Gastroesophageal sphincter (tissue), 4 donors: ENCODE data around the gene CARD11. TPM values are rescaled to one million over a fixed set of nuclear protein-coding genes. Genes with fewer than 3 reads are reported as not detected.

Experiments
- ATAC-seq: fragments of 150-250 bp; one replicate; pipeline ENCODE4 v1.9.1; 2016; ENCODE audit warnings: mild to moderate bottlenecking, moderate library complexity
- H3K27ac ChIP-seq, 4 donors: fragments of 200-600 bp; sonication (generic) in 3 of 4; 1 replicate in 3 of 4; 2 replicates in 1 of 4; pipeline ENCODE4 v1.5.1; 2016 to 2019
- H3K27me3 ChIP-seq: fragments of 200-600 bp; sonication (generic); one replicate; pipeline ENCODE4 v1.5.1; 2019
- H3K36me3 ChIP-seq, 2 donors: fragments of 200-600 bp; sonication (generic); one replicate each; pipeline ENCODE4 v1.5.1; 2019; ENCODE audit warnings: control low read depth in 1 of 2
- H3K4me1 ChIP-seq, 3 donors: fragments of 200-600 bp; sonication (generic); 1 replicate in 2 of 3; 2 replicates in 1 of 3; pipeline ENCODE4 v1.5.1; 2016 to 2019; ENCODE audit warnings: control low read depth in 2 of 3
- H3K4me3 ChIP-seq, 2 donors: fragments of 200-600 bp; sonication (generic); one replicate each; pipeline ENCODE4 v1.5.1; 2019; ENCODE audit warnings: mild to moderate bottlenecking in 1 of 2, moderate library complexity in 1 of 2
- H3K9me3 ChIP-seq, 3 donors: fragments of 200-600 bp; sonication (generic); one replicate each; pipeline ENCODE4 v1.5.1; 2017 to 2019; ENCODE audit warnings: control low read depth in 2 of 3
- CTCF ChIP-seq, 4 experiments: fragments of 200-600 bp in 2 of 4; fragments of 450-650 bp in 2 of 4; sonication (generic) in 1 of 4; IDR thresholded peaks; one replicate each; pipeline ENCODE4 v1.5.1; 2017 to 2019; ENCODE audit warnings: antibody characterized with exemption in 4 of 4, mild to moderate bottlenecking in 2 of 4, moderate library complexity in 2 of 4
- EP300 ChIP-seq: sonication (generic); formaldehyde crosslinking; IDR thresholded peaks from one replicate; pipeline ENCODE4 v1.6.1; 2017; ENCODE audit warnings: antibody characterized with exemption, mild to moderate bottlenecking
- POLR2A ChIP-seq, 2 donors: fragments of 450-650 bp; IDR thresholded peaks; one replicate each; pipeline ENCODE4 v1.6.1; 2017; ENCODE audit warnings: antibody characterized with exemption in 2 of 2, mild to moderate bottlenecking in 2 of 2, moderate library complexity in 1 of 2
- POLR2AphosphoS5 ChIP-seq: sonication (generic); formaldehyde crosslinking; IDR thresholded peaks from one replicate; pipeline ENCODE4 v1.6.1; 2017; ENCODE audit warnings: antibody characterized with exemption
- WGBS, 2 donors: methylation state at CpG; one replicate each; pipeline ENCODE4 v1.1.5; 2018; ENCODE audit warnings: low coverage in 1 of 2; 5-methylcytosine and 5-hydroxymethylcytosine counted together
- total RNA-seq, 4 donors: library from RNA; depleted of rRNA; stranded (reverse); fragments of >200 nt; gene quantifications; one replicate each; pipeline ENCODE4 v1.1.0, GENCODE V29; 2016

Gene CARD11
- total RNA-seq, 4 donors from 2014 or later = 0.27 to 0.67 (median 0.45) TPM

GRCh38 chr7:2941216-2941859, 102.3 kb downstream of the CARD11 start:
- no peaks in the 10 kb centered on the region for H3K36me3 ChIP-seq
- ATAC-seq = no peak
- no peak overlapping the region for H3K4me3 ChIP-seq
- H3K27ac ChIP-seq = no peak overlapping the region
- TF ChIP-seq EP300 = no peak
- TF ChIP-seq POLR2AphosphoS5 = no peak
- no peak for TF ChIP-seq POLR2A (IDR thresholded peaks at IDR 0.05)
- TF ChIP-seq CTCF (IDR thresholded peaks at IDR 0.05) = no peak
- no peaks in the 10 kb centered on the region for H3K9me3 ChIP-seq
- H3K27me3 ChIP-seq = peaks cover 67% of the 10 kb centered on the region
- whole genome bisulfite sequencing, 2 donors = 73% methylated on average over 3 to 11 of the region's 12 CpGs
- H3K4me1 ChIP-seq = no peaks in the 10 kb centered on the region

GRCh38 chr7:2940466-2940865, 103.2 kb downstream of the CARD11 start:
- no peaks in the 10 kb centered on the region for H3K4me1 ChIP-seq
- no peak overlapping the region for H3K4me3 ChIP-seq
- no peaks in the 10 kb centered on the region for H3K9me3 ChIP-seq
- no peak for ATAC-seq
- no peaks in the 10 kb centered on the region for H3K36me3 ChIP-seq
- TF ChIP-seq POLR2AphosphoS5 (no peak), CTCF (IDR thresholded peaks at IDR 0.05) (no peak), EP300 (no peak), POLR2A (IDR thresholded peaks at IDR 0.05) (no peak)
- H3K27me3 ChIP-seq = peaks cover 67% of the 10 kb centered on the region
- no peak overlapping the region for H3K27ac ChIP-seq

- Histone ChIP-seq H3K27ac (no peak overlapping the region), H3K27me3 (peaks cover 66% of the 10 kb centered on the region), H3K36me3 (no peaks in the 10 kb centered on the region), H3K9me3 (no peaks in the 10 kb centered on the region), H3K4me1 (no peaks in the 10 kb centered on the region), H3K4me3 (no peak overlapping the region)
- 57 to 69% methylated on average over 1 to 3 of the region's 13 CpGs for WGBS, 2 donors
- no peak for TF ChIP-seq POLR2A (IDR thresholded peaks at IDR 0.05)
- TF ChIP-seq CTCF (IDR thresholded peaks at IDR 0.05) = no peak
- no peak for TF ChIP-seq EP300
- TF ChIP-seq POLR2AphosphoS5 = no peak
- ATAC-seq = no peak
Observed at GRCh38 chr7:2939193-2939885, 104.3 kb downstream of the CARD11 start.

GRCh38 chr7:2938514-2939192, 105.0 kb downstream of the CARD11 start:
- H3K27me3 ChIP-seq = peaks cover 64% of the 10 kb centered on the region
- WGBS, 2 donors = 82 to 90% methylated on average over 2 to 7 of the region's 19 CpGs

More at GRCh38 chr7:2938514-2939192, 105.0 kb downstream of the CARD11 start:
- no peaks in the 10 kb centered on the region for H3K9me3 ChIP-seq
- ATAC-seq = no peak
- no peak overlapping the region for H3K4me3 ChIP-seq
- no peaks in the 10 kb centered on the region for H3K36me3 ChIP-seq
- no peak overlapping the region for H3K27ac ChIP-seq
- no peak for TF ChIP-seq EP300
- no peak for TF ChIP-seq POLR2AphosphoS5
- TF ChIP-seq POLR2A (IDR thresholded peaks at IDR 0.05) = no peak
- no peak for TF ChIP-seq CTCF (IDR thresholded peaks at IDR 0.05)
- H3K4me1 ChIP-seq = no peaks in the 10 kb centered on the region
